ENCODE data around the gene OXER1.

The OXER1 gene

GRCh38 chr2:42767080-42767898 lies 3.4 kb upstream of the OXER1 start:
- Histone ChIP-seq H3K4me3 (no peak overlapping the region), H3K36me3 (peaks cover 0 to 27% (median 5%) of the 10 kb centered on the region in 3 donors), H3K9me3 (no peaks in the 10 kb centered on the region), H3K4me1 (no peaks in the 10 kb centered on the region), H3K27me3 (no peaks in the 10 kb centered on the region), H3K27ac (no peak overlapping the region)
- intact Hi-C loops (cut with DNase I; ENCODE audit: low total_unique reads): no loop called here
- DNase-seq: no peak
- no peak for TF ChIP-seq CTCF (IDR thresholded peaks at IDR 0.05)

DNA sequence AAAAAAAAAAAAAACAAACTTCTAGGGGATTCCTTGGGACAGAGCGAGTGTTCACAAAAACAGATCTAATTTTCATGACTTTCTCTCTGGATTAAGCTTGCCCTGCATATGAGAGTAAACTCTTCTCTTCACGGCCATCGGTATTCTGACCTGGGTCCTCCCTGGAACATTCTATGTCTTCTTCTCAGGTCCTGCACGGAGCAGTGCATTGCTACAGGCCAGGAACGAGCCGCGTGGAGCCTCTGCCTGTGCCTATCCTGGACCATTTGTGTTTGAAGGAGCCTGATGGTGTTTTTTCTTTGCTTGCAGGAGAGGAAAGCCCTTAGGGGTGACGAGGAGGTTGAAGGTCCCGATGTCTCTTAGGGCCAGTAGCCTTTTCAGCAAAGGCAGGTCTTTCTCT lies 1.8 kb upstream of the OXER1 start:
- intact Hi-C loops (cut with DNase I; ENCODE audit: low total_unique reads): no loop called here

DNA sequence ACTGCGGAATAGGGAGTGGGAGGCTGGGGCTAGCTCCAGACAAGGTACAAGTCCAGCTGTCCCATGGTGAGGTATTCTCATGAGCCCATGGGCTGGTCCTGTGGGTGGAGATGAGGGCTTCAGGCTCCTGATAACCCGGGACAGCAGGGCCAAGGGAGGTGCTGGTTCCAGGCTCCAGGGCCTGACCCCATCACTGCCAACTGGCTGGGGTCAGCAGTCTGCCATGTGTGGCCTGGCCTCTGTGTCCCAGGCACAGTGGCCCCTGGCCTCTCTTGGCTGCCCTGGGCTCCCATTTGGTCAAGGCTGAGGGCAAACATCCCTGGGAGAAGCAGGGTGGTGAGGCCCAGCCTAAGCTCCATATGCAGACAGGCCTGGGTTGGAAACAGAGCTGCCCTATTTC lies 966 bp upstream of the OXER1 start:
- no peaks in the 10 kb centered on the region for H3K27me3 ChIP-seq
- no peak overlapping the region for H3K27ac ChIP-seq
- DNase-seq: no peak
- no peak for TF ChIP-seq CTCF (IDR thresholded peaks at IDR 0.05)
- H3K4me1 ChIP-seq: no peaks in the 10 kb centered on the region
- H3K9me3 ChIP-seq: no peaks in the 10 kb centered on the region
- intact Hi-C loops (cut with DNase I; ENCODE audit: low total_unique reads): no loop called here
- no peak overlapping the region for H3K4me3 ChIP-seq
- H3K36me3 ChIP-seq: peaks cover 0 to 27% (median 5%) of the 10 kb centered on the region in 3 donors

More for the DNA sequence above, 1.8 kb upstream of the OXER1 start:
- DNase-seq: no peak
- H3K9me3 ChIP-seq: no peaks in the 10 kb centered on the region
- peaks cover 0 to 27% (median 5%) of the 10 kb centered on the region in 3 donors for H3K36me3 ChIP-seq
- H3K4me3 ChIP-seq: no peak overlapping the region
- no peak for TF ChIP-seq CTCF (IDR thresholded peaks at IDR 0.05)
- H3K27ac ChIP-seq: no peak overlapping the region
- H3K27me3 ChIP-seq: no peaks in the 10 kb centered on the region
- H3K4me1 ChIP-seq: no peaks in the 10 kb centered on the region

DNA sequence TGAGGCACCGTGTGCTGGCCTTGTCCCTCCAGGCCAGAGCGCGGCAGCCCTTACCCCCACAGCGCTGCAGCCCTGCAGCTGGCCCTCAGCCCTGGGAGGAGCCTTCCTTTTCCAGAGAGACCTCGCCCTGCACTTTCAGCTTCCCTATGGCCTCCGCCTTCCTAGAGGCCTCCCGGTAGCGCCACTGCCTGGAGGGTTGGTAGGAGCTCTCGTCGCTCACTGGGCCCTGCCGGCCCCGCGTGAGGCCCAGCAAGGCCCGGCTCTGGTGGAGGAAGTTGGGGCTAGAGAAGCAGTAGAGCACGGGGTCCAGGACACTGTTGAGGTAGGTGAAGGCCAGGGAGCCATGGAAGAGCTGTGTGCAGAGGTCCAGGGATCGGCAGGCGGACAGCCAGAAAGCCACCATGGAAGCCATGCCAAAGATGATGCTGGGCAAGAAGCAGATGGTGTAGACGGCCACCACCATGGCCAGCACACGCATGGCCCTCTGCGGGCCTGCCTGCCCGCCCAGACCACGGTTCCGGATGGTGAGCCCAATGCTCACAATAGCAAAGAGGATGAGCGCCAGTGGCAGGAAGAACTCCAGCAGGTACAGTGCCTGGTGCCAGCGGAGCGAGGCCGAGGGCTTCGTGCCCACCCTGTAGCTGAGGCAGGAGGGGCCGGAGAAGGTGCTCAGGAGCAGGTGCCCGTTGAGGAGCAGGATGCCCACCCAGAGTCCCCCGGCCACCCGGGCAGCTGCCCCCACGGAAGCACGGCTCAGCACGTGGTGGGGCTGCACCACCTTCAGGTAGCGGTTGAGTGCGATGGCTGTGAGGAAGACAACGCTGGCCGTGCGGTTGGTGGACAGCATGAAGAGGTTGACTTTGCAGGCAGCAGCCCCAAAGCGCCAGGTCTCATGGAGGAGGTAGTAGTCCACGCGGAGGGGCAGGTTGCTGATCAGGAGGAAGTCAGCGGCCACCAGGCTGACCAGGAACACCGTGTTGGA lies 821 bp downstream of the OXER1 start:
- no peaks in the 10 kb centered on the region for H3K27me3 ChIP-seq
- H3K4me1 ChIP-seq: no peaks in the 10 kb centered on the region
- peaks cover 0 to 22% (median 5%) of the 10 kb centered on the region in 3 donors for H3K36me3 ChIP-seq
- TF ChIP-seq CTCF (IDR thresholded peaks at IDR 0.05): no peak
- no peak for DNase-seq
- H3K9me3 ChIP-seq: no peaks in the 10 kb centered on the region
- intact Hi-C loops (cut with DNase I; ENCODE audit: low total_unique reads): no loop called here
- no peak overlapping the region for H3K27ac ChIP-seq
- no peak overlapping the region for H3K4me3 ChIP-seq

DNA sequence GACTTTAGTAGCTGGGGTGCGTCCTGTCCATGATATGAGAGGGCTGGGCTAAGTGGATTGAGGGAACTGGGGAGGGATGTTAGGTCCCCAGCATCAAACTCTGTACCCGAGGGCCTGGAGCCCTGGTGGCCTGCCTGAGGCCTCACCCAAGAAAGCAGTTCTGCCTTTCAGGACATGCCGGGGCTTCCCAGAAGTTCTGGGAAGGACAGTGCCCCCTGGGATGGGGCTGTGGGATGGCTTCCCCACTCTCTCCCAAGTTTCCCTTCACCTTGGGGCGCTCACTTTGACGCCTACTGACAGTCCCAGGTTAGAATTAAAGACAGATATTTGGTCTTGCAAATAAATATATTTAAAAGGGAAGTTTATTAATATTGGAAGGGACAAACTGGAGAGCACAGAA lies 1.8 kb downstream of the OXER1 start:
- Histone ChIP-seq H3K9me3 (no peaks in the 10 kb centered on the region), H3K36me3 (peaks cover 0 to 15% (median 0%) of the 10 kb centered on the region in 3 donors), H3K27ac (no peak overlapping the region), H3K4me1 (no peaks in the 10 kb centered on the region), H3K27me3 (no peaks in the 10 kb centered on the region), H3K4me3 (no peak overlapping the region)
- intact Hi-C loops (cut with DNase I; ENCODE audit: low total_unique reads): no loop called here
- DNase-seq: no peak
- TF ChIP-seq CTCF (IDR thresholded peaks at IDR 0.05): no peak
